ENCODE measurements around the gene ZNF665.
A peak's percentile ranks its signal among the peaks of the same experiment; 100 is the strongest.
"Not testable (repeated sequence)": the region's sequence is repeated elsewhere in the genome, so short reads cannot be mapped to it uniquely, and the experiment has no call there.

The ZNF665 gene

DNA sequence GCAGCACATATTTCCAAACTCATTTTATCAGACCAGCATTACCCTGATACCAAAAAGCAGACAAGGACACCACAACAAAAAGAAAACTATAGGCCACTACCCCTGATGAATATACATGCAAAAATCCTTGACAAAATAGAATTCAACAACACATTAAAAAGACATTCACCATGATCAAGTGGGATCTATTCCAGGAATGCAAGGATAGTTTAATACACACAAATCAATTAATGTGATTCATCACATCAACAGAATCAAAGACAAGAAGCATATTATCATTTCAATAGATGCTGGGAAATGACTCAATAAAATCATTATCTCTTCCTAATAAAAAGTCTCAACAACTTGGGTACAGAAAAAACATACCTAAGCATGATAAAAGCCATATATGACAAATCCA, 45.5 kb downstream of the ZNF665 start:
- no peak for TF ChIP-seq CTCF (conservative IDR thresholded peaks at IDR 0.05)
- no peak overlapping the region for H3K27ac ChIP-seq

DNA sequence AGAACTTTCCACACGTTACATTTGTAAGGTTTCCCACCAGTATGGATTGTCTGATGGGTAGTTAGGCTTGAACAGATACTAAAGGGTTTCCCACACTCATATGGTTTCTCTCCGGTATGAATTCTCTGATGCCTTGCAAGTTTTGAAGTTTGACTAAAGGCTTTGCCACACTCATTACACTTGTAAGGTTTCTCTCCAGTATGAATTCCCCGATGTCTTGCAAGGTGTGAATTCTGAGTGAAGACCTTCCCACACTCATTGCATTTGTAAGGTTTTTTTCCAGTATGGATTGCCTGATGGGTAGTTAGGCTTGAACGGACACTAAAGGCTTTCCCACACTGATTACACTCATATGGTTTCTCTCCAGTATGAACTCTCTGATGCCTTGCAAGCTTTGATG, 52.8 kb downstream of the ZNF665 start:
- TF ChIP-seq CTCF (conservative IDR thresholded peaks at IDR 0.05), result no peak
- H3K27ac ChIP-seq, result no peak overlapping the region

GRCh38 chr19:53136432-53136831, 56.7 kb downstream of the ZNF665 start:
- TF ChIP-seq CTCF (conservative IDR thresholded peaks at IDR 0.05), result no peak
- H3K27ac ChIP-seq, result no peak overlapping the region

DNA sequence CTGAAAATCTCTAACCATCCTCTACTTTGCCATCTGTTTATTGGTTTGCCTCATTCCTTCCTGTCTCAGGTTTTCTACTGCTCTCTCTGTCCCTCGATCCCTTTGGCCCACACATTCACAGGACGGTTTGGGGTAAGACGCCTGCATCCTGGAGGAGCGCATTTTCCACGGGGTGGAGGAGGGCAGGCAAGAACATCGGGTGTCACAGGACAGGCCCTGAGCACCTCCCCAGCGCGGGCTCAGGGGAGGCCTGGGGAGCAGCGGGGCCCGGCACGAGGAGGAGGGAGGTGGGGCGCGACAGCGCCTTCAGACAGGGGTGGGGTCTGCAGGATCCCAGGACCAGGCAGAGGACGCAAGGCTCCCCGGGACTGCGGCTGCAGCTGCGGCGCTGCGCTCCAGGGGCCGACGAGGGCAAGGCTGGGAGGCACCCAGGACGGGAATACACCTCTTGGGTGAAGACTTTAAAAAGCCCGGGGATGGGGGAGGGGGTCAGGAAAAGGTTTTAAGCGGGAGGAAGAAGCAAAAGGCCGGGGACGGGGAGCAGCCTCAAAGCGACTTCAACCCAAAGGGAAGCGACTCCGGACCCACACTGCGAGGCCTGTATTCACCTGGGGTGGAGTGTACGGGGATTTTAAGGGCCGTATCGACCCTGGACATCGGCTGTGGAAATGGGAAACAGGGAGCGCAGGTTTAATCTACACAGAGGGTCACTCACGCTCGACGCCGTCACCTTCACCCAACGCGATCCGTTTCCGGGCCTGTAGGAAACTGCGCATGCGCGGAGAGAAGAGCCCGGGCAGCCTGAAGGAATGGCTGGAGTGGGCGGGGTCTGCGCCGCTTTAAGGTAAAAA, 60.8 kb downstream of the ZNF665 start, which contains the start of gene ZNF415:
TSS of gene ZNF415 (minus strand) at position 770 of the 851 bp plus-strand sequence. CDS start 10,234 bp downstream, outside the sequence.
- no peak for TF ChIP-seq CTCF (conservative IDR thresholded peaks at IDR 0.05)
- peak within 1 kb of the TSS; percentile 75 for H3K27ac ChIP-seq

GRCh38 chr19:53131727-53132126, 61.4 kb downstream of the ZNF665 start:
- peak overlapping the region; percentile 75; the same call in 1 of the 2 replicates for H3K27ac ChIP-seq
- TF ChIP-seq CTCF (conservative IDR thresholded peaks at IDR 0.05), result no peak

GRCh38 chr19:53131085-53131590, 62.0 kb downstream of the ZNF665 start:
- TF ChIP-seq CTCF (conservative IDR thresholded peaks at IDR 0.05), result no peak
- H3K27ac ChIP-seq, result no peak overlapping the region

GRCh38 chr19:53130506-53130905, 62.7 kb downstream of the ZNF665 start:
- H3K27ac ChIP-seq, result no peak overlapping the region
- no peak for TF ChIP-seq CTCF (conservative IDR thresholded peaks at IDR 0.05)

GRCh38 chr19:53126733-53127526, 66.2 kb downstream of the ZNF665 start:
- H3K27ac ChIP-seq, result not testable (repeated sequence)
